Activated T-helper 2 cell treated with anti-CD3 and anti-CD28 coated beads, Interferon-gamma antibody, Interleukin-2, Interleukin-4, amounts not matched to agents 10 μg/mL and 5 μg/mL and 100 μg/mL, durations not matched to agents 14 hours and 24 hours and 36 hours (primary cell): ENCODE results near the gene ALDH3B2. TPM values are rescaled to one million over a fixed set of nuclear protein-coding genes. Genes with fewer than 3 reads are reported as not detected.

ENCODE experiments used
- DNase-seq: peaks from one replicate; pipeline ENCODE4 v3.0.0; 2021; ENCODE audit warnings: low spot score
- H3K27ac Mint-ChIP-seq: one replicate; pipeline ENCODE4 v1.8.0; 2021; ENCODE audit warnings: mixed read lengths
- H3K27me3 Mint-ChIP-seq: one replicate; pipeline ENCODE4 v1.8.0; 2021; ENCODE audit warnings: low read depth, mixed read lengths
- H3K36me3 Mint-ChIP-seq: one replicate; pipeline ENCODE4 v1.8.0; 2021; ENCODE audit warnings: low read depth, mixed read lengths
- H3K4me1 Mint-ChIP-seq: one replicate; pipeline ENCODE4 v1.8.0; 2021; ENCODE audit warnings: low read depth, mixed read lengths
- H3K4me3 Mint-ChIP-seq: one replicate; pipeline ENCODE4 v1.8.0; 2021; ENCODE audit warnings: low read depth, mild to moderate bottlenecking, moderate library complexity, mixed read lengths
- H3K9me3 Mint-ChIP-seq: one replicate; pipeline ENCODE4 v1.8.0; 2021; ENCODE audit warnings: mixed read lengths
- intact Hi-C: fragments of 100-400 bp; cut with micrococcal nuclease; formaldehyde crosslinking; loops from one replicate; pipeline ENCODE4 v1.15.1; 2023
- total RNA-seq: library from RNA; stranded (reverse); gene quantifications from 2 replicates; pipeline ENCODE4 v1.2.3, GENCODE V29; 2022

ALDH3B2 gene
- total RNA-seq, 1 donor from 2014 or later: not detected

DNA sequence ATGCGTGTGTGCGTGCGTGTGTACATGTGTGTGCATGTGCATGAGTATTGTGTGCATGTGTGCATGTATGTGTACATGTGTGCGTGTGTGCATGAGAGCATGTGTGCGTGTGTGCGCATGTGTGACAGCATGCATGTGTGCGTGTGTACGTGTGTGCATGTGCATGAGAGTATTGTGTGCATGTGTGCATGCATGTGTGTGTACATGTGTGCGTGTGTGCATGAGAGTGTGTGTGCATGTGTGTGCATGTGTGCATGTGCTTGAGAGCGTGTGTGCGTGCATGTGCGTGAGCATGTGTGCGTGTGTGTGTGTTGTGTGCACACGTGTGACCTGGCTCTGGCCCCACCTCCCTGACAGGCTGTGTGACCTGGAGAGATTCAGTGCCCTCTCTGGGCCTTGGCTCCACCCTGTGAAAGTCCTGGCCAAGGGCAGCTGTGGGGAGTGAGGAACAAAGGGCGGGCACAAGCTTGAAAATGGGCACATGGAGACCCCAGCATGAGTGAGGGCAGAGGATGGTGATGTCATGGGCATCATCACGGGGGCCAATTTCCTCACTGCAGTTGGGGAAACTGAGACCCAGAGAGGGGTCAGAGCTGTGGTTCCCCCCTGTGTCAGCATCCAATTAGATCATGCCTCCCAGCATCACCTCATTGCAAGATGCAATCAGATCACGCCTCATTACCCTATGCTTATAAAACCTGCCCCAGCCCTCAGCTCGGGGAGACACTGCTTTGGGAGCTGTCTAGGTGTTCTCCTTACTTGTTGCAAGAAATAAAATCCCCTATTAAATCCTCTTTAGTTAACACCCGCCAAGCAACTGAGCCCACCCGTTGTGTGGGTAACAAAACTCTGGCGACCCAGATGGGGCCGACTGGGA is 24.6 kb downstream of the ALDH3B2 start:
- intact Hi-C loops: loop anchor here (10.0 kb wide), 1 partner anchor 75 kb away; no protein-coding TSS in a partner anchor
- H3K4me1 Mint-ChIP-seq: peaks cover 22% of the 10 kb centered on the region
- no peaks in the 10 kb centered on the region for H3K36me3 Mint-ChIP-seq

DNA sequence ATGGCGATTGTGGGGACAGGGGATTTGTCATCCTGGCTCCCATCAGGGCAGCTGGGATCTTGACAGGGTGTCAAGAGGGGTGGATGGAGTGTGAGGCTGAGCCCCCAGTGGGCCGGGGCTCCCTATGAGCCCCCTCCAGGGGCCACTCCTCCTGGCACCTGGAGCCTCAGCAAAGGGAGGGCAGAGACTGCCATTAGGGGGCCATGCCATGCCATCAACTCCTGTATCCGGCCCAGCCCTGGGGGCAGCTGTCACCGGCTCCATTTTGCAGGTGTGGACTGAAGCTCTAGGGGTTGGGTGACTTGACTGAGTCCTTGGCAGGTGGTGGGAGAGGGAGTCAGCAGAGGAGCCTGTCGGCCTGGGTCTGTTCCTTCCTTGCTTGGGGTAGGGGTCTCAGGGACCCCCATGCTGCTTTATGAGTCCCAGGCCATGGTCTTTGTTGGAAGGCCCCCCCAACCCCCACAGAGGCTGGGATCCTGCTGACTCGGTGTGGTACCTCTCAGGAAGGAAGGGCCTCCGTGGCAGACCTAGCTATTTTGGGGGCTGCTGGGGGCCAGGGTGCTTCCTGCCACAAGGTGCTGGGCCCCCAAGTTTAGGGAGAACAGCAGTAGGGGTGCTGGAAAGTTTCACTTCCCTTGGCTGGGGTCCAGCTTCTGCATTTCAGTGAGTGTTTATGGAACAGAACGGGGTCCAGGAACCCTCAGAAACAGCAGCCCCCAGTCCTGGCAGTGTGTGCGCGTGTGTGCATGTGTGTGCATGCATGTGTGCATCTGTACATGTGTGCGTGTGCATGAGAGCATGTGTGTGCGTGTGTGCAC is 25.4 kb downstream of the ALDH3B2 start:
- no peak for DNase-seq
- no peak overlapping the region for H3K4me3 Mint-ChIP-seq
- H3K9me3 Mint-ChIP-seq: no peaks in the 10 kb centered on the region
- intact Hi-C loops: loop anchor here (10.0 kb wide), 1 partner anchor 76 kb away; no protein-coding TSS in a partner anchor
- no peak overlapping the region for H3K27ac Mint-ChIP-seq
- H3K27me3 Mint-ChIP-seq: no peaks in the 10 kb centered on the region
- H3K4me1 Mint-ChIP-seq: peaks cover 22% of the 10 kb centered on the region
- H3K36me3 Mint-ChIP-seq: no peaks in the 10 kb centered on the region

More for the DNA sequence above, 24.6 kb downstream of the ALDH3B2 start:
- Mint-ChIP-seq H3K27me3 (no peaks in the 10 kb centered on the region), H3K4me3 (peak overlapping the region; percentile 77), H3K9me3 (no peaks in the 10 kb centered on the region), H3K27ac (peak overlapping the region; percentile 75)
- no peak for DNase-seq

DNA sequence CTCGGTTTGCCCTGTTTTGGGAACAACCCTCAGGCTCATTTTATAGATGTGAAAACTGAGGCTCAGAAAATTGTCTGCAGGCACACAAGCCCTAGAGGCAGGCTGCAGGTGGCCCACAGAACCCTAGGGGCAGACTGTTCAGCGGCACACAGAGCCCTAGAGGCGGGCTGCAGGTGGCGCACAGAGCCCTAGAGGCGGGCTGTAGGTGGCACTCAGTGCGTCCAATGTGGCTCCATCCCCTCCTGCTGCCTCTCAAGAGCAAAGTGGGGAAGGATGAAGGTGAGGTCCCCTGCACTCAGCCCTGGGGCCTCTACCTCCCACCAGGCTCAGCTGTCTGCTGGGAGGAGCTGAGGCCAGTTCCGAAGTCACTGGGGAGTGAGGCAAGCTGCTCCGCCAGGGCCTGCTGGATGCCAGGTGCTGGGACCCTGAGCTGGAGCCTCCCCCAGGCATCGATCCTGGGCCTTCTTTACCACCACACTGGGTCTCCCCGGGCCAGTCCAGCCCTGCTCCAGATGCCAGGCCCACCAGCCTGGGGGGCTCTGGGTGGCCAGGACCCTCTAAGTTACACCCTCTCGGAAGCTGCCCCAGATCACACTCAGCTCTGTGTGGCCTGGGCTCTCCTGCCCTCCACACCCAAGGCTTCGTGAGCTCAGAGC is 26.2 kb downstream of the ALDH3B2 start:
- peaks cover 22% of the 10 kb centered on the region for H3K4me1 Mint-ChIP-seq
- intact Hi-C loops: loop anchor here (10.0 kb wide), 1 partner anchor 77 kb away; no protein-coding TSS in a partner anchor
- H3K27me3 Mint-ChIP-seq: no peaks in the 10 kb centered on the region
- no peak overlapping the region for H3K27ac Mint-ChIP-seq
- no peak overlapping the region for H3K4me3 Mint-ChIP-seq
- no peaks in the 10 kb centered on the region for H3K9me3 Mint-ChIP-seq
- peak; percentile 33 for DNase-seq
- H3K36me3 Mint-ChIP-seq: no peaks in the 10 kb centered on the region

DNA sequence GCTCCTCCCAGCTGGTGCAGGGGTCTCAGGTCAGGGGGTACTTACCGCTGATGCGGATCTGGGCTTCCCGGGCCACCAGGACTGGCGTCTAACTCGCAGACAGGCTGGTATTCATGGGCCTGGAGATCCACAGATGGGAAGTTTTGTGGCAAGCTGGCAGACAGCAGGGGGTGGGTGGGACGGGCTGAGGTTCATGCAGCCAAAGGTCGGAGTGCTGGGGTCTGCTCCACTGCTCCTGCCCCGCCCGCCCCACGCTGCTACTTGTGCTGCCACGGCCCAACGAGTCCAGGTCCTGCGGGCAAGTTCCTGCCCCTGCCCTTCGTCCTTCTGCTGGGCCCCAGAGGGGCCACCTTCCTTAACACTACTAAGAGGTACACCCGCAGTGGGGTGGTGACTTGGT is 27.0 kb downstream of the ALDH3B2 start:
- H3K36me3 Mint-ChIP-seq: no peaks in the 10 kb centered on the region
- H3K4me1 Mint-ChIP-seq: peaks cover 22% of the 10 kb centered on the region
- intact Hi-C loops: loop anchor here (10.0 kb wide), 1 partner anchor 77 kb away; no protein-coding TSS in a partner anchor
- no peaks in the 10 kb centered on the region for H3K27me3 Mint-ChIP-seq
- H3K9me3 Mint-ChIP-seq: no peaks in the 10 kb centered on the region
- no peak overlapping the region for H3K4me3 Mint-ChIP-seq
- H3K27ac Mint-ChIP-seq: no peak overlapping the region
- no peak for DNase-seq

DNA sequence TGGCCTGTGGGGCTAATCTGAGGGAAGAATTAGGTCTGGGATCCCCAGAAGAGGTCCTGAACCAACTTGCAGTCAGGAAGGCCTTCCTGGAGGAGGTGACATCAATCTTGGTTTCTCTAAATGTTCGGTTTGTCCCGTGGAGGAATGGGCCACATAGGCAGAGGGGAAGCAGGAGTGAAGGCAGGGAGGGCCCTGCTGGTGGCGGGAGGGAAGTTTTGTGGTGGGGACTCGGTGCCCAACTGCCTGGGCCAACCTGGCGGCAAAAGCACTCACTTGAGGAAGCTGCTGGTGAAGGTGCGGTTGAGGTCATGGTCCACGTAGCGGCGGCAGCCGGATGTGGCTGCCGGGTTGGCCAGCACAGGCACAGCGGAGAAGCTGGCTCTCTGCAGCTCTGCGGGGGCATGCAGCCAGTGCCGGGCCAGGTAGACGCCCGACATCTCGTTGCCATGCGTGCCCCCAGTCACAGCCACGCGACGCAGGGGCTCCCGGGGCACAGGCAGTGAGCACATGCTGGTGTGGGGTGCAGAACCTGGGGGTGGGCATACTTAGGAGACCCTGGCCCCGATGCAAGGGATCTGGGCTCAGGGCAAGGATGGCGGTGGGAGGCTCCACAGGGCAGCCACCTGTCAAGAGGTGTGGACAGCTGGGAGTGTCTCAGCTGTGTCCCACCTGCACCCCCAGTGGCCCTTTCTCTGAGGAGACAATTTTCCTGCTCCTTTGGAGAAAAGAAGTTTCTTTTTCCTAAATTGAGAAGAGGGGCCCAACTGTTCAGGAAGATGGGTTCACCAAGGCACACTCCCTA is 27.7 kb downstream of the ALDH3B2 start:
- intact Hi-C loops: loop anchor here (10.0 kb wide), 1 partner anchor 78 kb away; no protein-coding TSS in a partner anchor

DNA sequence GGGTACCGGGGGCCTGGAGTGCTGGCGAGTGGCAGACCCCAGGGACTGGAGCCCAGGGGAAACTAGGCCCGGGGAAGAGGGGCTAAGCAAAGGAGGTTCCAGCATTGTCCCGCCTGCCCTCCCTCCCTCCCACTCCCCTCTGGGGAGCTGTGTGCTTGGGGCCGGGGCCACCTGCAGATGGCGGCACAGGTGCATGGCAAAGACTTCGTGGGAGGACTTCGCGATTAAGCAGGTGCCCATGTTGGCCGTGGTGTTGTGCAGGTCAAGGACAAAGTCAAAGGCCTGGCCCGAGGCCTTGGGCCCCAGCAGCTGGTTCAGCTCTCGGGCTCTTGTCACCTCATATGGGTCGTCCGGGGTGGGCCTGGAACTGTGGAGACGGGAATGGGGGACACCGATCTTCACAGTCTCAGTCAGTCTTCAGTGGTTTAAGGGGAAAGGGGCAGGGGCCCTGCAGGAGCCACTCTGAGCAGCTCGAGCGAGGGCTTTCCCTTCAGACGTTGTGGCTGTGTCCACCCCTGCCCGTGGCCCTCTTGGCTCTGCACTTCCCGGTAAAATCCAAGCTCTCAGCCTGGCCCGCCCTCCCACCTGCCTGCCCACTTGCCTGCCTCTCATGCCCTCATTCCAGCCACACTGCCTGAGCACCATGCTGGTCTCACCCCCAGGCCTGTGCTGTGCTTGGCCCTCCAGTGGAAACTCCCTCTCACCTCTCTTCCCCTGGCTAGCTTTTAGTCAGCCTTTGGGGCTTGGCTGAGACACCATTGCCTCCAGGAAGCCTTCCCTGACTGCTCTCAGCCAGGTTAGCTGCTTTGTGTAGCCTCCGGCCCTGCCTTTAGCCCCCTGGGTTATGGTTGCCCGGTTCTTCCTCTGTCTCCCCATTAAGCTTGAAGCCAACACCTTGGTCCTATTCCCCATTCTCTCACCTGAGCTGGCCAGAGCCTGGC is 28.6 kb downstream of the ALDH3B2 start:
- no peak overlapping the region for H3K4me3 Mint-ChIP-seq
- no peaks in the 10 kb centered on the region for H3K9me3 Mint-ChIP-seq
- peaks cover 22% of the 10 kb centered on the region for H3K4me1 Mint-ChIP-seq
- peak overlapping the region; percentile 27 for H3K27ac Mint-ChIP-seq
- H3K27me3 Mint-ChIP-seq: no peaks in the 10 kb centered on the region
- H3K36me3 Mint-ChIP-seq: no peaks in the 10 kb centered on the region
- no peak for DNase-seq
- intact Hi-C loops: loop anchor here (10.0 kb wide), 1 partner anchor 79 kb away; no protein-coding TSS in a partner anchor

More for the DNA sequence above, 27.7 kb downstream of the ALDH3B2 start:
- Mint-ChIP-seq H3K4me1 (peaks cover 22% of the 10 kb centered on the region), H3K4me3 (no peak overlapping the region), H3K27me3 (no peaks in the 10 kb centered on the region), H3K9me3 (no peaks in the 10 kb centered on the region), H3K36me3 (no peaks in the 10 kb centered on the region), H3K27ac (peak overlapping the region; percentile 27)
- peak; percentile 52 for DNase-seq

DNA sequence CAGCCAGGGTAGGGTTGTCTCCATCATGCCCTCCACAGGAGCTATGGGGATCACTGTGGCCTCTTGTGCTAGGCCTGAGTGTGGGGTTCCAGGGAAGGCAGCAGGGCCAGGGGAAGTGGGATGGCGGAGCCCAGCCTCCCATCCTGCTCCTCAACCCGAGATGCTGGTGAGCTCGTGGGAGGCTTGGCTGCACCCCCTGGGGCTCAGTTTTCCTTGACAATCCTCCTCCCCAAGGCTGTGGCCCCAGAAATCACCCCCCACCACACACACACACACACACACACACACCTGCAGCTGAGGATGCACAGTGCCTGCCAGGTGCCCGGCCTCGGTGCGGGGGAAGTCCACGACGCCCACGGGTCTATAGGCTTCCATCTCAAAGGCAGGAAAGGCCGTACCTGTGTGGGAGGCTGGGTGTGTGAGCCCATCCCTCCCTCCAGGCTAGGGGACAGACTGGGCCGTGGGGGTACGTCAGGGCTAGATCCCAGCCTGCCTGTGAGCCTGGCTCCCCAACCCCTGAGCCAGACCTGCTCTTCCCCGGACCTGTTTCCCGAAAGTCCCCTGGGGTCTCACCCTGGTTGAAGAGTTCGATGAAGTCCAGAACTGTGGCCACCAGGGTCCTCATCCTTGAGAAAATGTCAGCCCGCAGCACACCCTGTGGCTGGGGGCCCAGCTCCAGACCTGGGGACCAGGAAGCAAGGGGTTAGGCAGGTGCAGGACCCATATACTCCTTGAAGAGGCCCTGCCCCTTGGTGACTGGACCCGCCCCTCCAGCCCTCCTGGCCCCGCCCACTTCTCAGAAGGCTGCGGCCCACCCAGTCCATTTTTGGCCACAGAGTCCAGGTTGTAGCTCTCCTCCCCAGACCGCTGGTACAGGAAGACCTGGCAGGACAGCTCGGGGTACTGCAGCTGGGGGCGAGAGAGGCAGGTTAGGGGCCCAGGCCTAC is 29.7 kb downstream of the ALDH3B2 start:
- H3K4me3 Mint-ChIP-seq: no peak overlapping the region

DNA sequence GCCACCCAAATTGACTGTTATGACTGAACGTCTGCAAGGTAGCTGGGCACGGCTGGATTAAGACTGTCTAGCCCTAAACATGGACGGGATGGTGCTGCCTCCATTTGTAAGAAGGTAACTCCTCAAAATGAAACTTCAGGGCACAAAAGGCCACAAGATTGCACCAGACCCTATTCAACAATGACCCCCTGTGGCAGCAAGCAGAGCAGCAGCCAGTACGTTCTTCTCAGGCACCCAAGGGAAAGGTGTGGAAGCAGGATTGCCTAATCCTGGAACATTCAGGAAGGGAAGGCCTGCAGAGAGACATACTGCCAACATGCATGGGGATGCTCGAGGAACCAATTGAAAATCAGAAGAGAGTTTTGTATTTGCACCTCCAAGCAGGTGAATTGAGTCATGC is 30.4 kb downstream of the ALDH3B2 start:
- H3K27me3 Mint-ChIP-seq: no peaks in the 10 kb centered on the region
- H3K27ac Mint-ChIP-seq: no peak overlapping the region
- H3K4me1 Mint-ChIP-seq: peaks cover 15% of the 10 kb centered on the region
- H3K9me3 Mint-ChIP-seq: no peaks in the 10 kb centered on the region
- H3K36me3 Mint-ChIP-seq: no peaks in the 10 kb centered on the region
- no peak for DNase-seq
- no peak overlapping the region for H3K4me3 Mint-ChIP-seq
- intact Hi-C loops: loop anchor here (10.0 kb wide), 1 partner anchor 81 kb away; no protein-coding TSS in a partner anchor

More for the DNA sequence above, 29.7 kb downstream of the ALDH3B2 start:
- no peak for DNase-seq
- intact Hi-C loops: loop anchor here (10.0 kb wide), 1 partner anchor 80 kb away; no protein-coding TSS in a partner anchor
- Mint-ChIP-seq H3K9me3 (no peaks in the 10 kb centered on the region), H3K27me3 (no peaks in the 10 kb centered on the region), H3K36me3 (no peaks in the 10 kb centered on the region), H3K27ac (no peak overlapping the region), H3K4me1 (peaks cover 19% of the 10 kb centered on the region)

DNA sequence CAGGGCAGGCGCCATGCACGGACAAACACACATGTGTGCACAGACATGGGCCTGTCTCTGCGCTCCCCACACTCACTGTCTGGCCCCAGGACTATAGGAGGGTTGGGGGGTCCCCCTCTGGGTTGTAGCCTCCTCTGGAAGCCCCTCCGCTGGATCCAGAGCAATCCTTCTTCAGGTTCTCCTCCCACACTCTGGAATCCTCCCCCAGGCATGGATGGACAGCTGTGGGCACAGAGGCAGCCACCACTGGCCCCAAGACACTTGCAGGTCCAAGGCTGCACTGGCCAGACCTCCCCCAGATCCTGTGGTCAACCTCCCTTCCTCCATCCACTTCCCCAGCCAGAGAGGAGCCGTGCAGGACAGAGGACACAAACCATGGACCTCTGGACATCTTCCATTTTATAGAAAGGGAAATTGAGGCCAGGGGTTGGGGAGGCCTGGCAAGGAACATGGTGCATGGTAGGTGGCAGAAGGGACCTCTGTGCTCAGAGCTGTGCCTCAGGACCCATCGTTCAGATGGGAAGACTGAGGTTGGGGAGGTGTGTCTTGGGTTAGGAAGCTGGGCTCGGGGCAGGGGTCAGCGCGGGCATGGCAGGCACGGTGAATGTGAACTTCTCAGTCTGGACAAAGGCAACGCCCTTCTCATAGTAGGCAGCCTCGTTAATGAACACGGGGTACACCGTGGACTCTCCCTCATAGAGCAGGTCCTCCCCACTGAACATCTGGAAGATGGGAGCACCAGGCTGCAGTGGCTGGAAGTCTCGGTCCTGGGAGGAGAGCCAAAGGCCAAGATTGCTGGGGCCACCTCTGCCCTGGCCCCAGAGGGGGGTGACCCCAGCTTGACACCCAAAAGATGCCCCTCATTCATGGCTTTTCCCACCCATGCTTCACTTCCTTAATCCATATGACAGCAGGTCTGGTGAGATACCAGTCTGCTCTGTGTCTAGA is 32.0 kb downstream of the ALDH3B2 start:
- Mint-ChIP-seq H3K27ac (no peak overlapping the region), H3K36me3 (no peaks in the 10 kb centered on the region), H3K4me1 (peaks cover 13% of the 10 kb centered on the region), H3K4me3 (no peak overlapping the region), H3K9me3 (no peaks in the 10 kb centered on the region), H3K27me3 (no peaks in the 10 kb centered on the region)
- intact Hi-C loops: loop anchor here (10.0 kb wide), 1 partner anchor 82 kb away; no protein-coding TSS in a partner anchor
- no peak for DNase-seq
